A549 treated with Hydrocortisone at 1 μM for 4 hours (cell line): Measurements from ENCODE around the gene CNFN. TPM values are rescaled to one million over a fixed set of nuclear protein-coding genes. Genes with fewer than 3 reads are reported as not detected.

ENCODE experiments used
- total RNA-seq: library from RNA; stranded (reverse); fragments of 200-300 nt; extraction: Qiagen RNA extraction; gene quantifications from 5 replicates; pipeline ENCODE4 v1.2.3, GENCODE V29; 2022

The CNFN gene
- total RNA-seq, result 29.2 to 53.3 TPM (median 43.8 TPM) in 5 replicates

GRCh38 chr19:42389899-42390298, at the start of gene CNFN:
CNFN (minus strand) TSS chr19:42390297; CDS start chr19:42389037, 1,260 bp downstream.

GRCh38 chr19:42427313-42427712, 37.2 kb upstream of the CNFN start, which contains the start of gene LIPE:
LIPE (minus strand) TSS chr19:42427388; CDS start chr19:42427149, 239 bp downstream.

Other genes with a start within 250 kb of the CNFN start
- gene DEDD2, start 172.6 kb downstream of the CNFN start, total RNA-seq, result 59.0 to 69.4 TPM (median 63.5 TPM) in 5 replicates
- 18.7 to 20.1 TPM (median 20.0 TPM) in 5 replicates for gene ZNF526, start 170.0 kb downstream of the CNFN start, total RNA-seq
- gene GSK3A, start 147.7 kb downstream of the CNFN start, total RNA-seq, result 118 to 151 TPM (median 144 TPM) in 5 replicates
- gene ERF, start 135.2 kb downstream of the CNFN start, total RNA-seq, result 105 to 120 TPM (median 116 TPM) in 5 replicates
- gene CIC, start 121.0 kb downstream of the CNFN start, total RNA-seq, result 43.1 to 51.1 TPM (median 46.7 TPM) in 5 replicates
- 3.3 to 4.2 TPM (median 3.7 TPM) in 5 replicates for gene PRR19, start 88.2 kb downstream of the CNFN start, total RNA-seq
- gene PAFAH1B3, start 87.7 kb downstream of the CNFN start, total RNA-seq, result 111 to 151 TPM (median 145 TPM) in 5 replicates
- gene TMEM145, start 77.0 kb downstream of the CNFN start, total RNA-seq, result 3.2 to 4.0 TPM (median 3.9 TPM) in 5 replicates
- gene MEGF8, start 64.7 kb downstream of the CNFN start, total RNA-seq, result 20.2 to 29.1 TPM (median 23.4 TPM) in 5 replicates
- 1.3 to 2.8 TPM (median 1.7 TPM) in 5 replicates for gene LIPE, start 37.1 kb upstream of the CNFN start, total RNA-seq
- 0.09 TPM in 1 of 5 replicates, not detected in the others for gene CXCL17, start 52.6 kb upstream of the CNFN start, total RNA-seq
- 1.7 to 2.7 TPM (median 2.0 TPM) in 5 replicates for gene CEACAM1, start 138.2 kb upstream of the CNFN start, total RNA-seq
- not detected in 5 replicates for gene CEACAM8, start 204.6 kb upstream of the CNFN start, total RNA-seq